ENCODE measurements around the gene DUSP12.

DNA sequence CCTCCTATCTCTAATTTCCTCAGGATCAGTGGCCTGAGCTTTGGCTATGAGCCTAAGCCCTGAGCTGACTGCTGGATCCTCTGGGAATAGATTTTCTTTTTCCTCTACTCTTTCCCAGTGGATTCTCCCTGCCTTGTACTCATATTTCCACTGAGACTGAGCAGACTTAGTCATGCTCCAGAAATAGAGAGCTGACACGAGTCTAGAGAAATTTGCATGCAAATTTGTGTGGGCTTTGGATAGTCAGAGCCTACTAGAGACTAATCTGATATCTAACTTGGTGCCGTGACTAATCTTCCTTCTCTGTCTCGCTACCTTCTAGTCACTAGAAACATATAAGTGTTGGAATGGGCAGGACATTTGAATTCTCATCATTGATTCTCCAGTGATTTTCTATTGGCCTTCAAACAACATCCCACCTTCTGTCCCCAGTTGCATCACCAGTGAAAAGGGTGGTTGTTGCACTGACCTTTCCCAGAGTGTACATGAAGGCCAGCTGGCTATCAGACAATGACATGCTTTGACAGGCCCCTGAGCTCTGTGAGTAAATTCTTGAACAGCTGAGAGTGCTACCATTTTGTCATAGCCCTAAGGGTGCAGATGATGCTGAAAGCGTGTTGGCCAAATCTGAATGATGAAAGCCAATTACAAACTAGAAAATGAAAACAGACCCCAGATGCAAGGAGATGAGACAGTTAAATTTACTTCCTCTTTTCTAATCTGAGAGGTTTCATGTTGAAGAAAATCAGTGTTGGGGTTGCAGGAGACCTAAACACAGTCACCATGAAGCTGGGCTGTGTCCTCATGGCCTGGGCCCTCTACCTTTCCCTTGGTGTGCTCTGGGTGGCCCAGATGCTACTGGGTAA lies 42.9 kb upstream of the DUSP12 start, which contains the start of gene FCRLA:
- TF ChIP-seq, protein P1, sequence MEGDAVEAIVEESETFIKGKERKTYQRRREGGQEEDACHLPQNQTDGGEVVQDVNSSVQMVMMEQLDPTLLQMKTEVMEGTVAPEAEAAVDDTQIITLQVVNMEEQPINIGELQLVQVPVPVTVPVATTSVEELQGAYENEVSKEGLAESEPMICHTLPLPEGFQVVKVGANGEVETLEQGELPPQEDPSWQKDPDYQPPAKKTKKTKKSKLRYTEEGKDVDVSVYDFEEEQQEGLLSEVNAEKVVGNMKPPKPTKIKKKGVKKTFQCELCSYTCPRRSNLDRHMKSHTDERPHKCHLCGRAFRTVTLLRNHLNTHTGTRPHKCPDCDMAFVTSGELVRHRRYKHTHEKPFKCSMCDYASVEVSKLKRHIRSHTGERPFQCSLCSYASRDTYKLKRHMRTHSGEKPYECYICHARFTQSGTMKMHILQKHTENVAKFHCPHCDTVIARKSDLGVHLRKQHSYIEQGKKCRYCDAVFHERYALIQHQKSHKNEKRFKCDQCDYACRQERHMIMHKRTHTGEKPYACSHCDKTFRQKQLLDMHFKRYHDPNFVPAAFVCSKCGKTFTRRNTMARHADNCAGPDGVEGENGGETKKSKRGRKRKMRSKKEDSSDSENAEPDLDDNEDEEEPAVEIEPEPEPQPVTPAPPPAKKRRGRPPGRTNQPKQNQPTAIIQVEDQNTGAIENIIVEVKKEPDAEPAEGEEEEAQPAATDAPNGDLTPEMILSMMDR (IDR thresholded peaks at IDR 0.05), result no peak
- TF ChIP-seq POLR2A (IDR thresholded peaks at IDR 0.05), result no peak
